Natural killer cell (primary cell): Measurements from ENCODE around the gene PODXL. TPM values are rescaled to one million over a fixed set of nuclear protein-coding genes. Genes with fewer than 3 reads are reported as not detected.

Experiments
- ATAC-seq, 3 donors: fragments of 150-1000 bp in 2 of 3; fragments of 200-7000 bp in 1 of 3; cut with Tn5 transposase; 1 replicate in 1 of 3; 2 replicates in 2 of 3; pipeline ENCODE4 v1.10.0; 2021; ENCODE audit warnings: mild to moderate bottlenecking in 2 of 3, moderate library complexity in 2 of 3
- DNase-seq, 2 donors: peaks; one replicate each; pipeline versions ENCODE4 v3.0.0 to v3.0.0-alpha.2; 2013 to 2021; ENCODE audit warnings: mixed read lengths in 1 of 2
- H3K27ac ChIP-seq: one replicate; pipeline ENCODE4 v1.5.1; 2013; ENCODE audit warnings: mild to moderate bottlenecking, low read length
- H3K27me3 ChIP-seq: one replicate; pipeline ENCODE4 v1.6.1; 2013; ENCODE audit warnings: low read length; ENCODE audit not compliant: control insufficient read depth, insufficient read depth
- H3K36me3 ChIP-seq: one replicate; pipeline ENCODE4 v1.6.1; 2013; ENCODE audit warnings: low read length; ENCODE audit not compliant: control insufficient read depth, insufficient read depth
- H3K4me1 ChIP-seq: one replicate; pipeline ENCODE4 v1.6.1; 2013; ENCODE audit warnings: low read length; ENCODE audit not compliant: control insufficient read depth, insufficient read depth
- H3K4me3 ChIP-seq: one replicate; pipeline ENCODE4 v1.5.1; 2013; ENCODE audit warnings: low read length
- H3K9me3 ChIP-seq: one replicate; pipeline ENCODE4 v1.6.1; 2013; ENCODE audit warnings: low read length; ENCODE audit not compliant: control insufficient read depth, insufficient read depth
- H3K27ac Mint-ChIP-seq, 2 donors: one replicate each; pipeline ENCODE4 v1.8.0; 2022; ENCODE audit warnings: mild to moderate bottlenecking in 2 of 2, mixed read lengths in 2 of 2, moderate library complexity in 1 of 2
- H3K27me3 Mint-ChIP-seq, 2 donors: one replicate each; pipeline ENCODE4 v1.8.0; 2022; ENCODE audit warnings: low read depth in 2 of 2, mixed read lengths in 2 of 2
- H3K36me3 Mint-ChIP-seq: one replicate; pipeline ENCODE4 v1.8.0; 2022; ENCODE audit warnings: mixed read lengths
- H3K4me1 Mint-ChIP-seq, 2 donors: one replicate each; pipeline ENCODE4 v1.8.0; 2022; ENCODE audit warnings: mixed read lengths in 2 of 2
- H3K4me3 Mint-ChIP-seq: one replicate; pipeline ENCODE4 v1.8.0; 2022; ENCODE audit warnings: mild to moderate bottlenecking, moderate library complexity, mixed read lengths
- H3K9me3 Mint-ChIP-seq, 2 donors: one replicate each; pipeline ENCODE4 v1.8.0; 2022; ENCODE audit warnings: mixed read lengths in 2 of 2
- CTCF ChIP-seq: fragments of 200-600 bp; IDR thresholded peaks from one replicate; pipeline ENCODE4 v1.8.0; 2022; ENCODE audit warnings: antibody characterized with exemption
- WGBS: methylation state at CpG from one replicate; pipeline ENCODE4 v1.1.7; 2013; ENCODE audit warnings: missing lambda C conversion rate; ENCODE audit not compliant: insufficient coverage; 5-methylcytosine and 5-hydroxymethylcytosine counted together
- intact Hi-C: fragments of 100-400 bp; cut with micrococcal nuclease; formaldehyde crosslinking; loops from one replicate; pipeline ENCODE4 v1.14.2; 2022
- total RNA-seq, 4 donors: library from RNA; stranded (reverse); fragments of 120-200 nt in 1 of 4; gene quantifications; one replicate each; pipeline versions ENCODE4 v1.2.3 to v1.2.4, GENCODE V29; 2013 to 2022

Gene PODXL
- total RNA-seq, 3 donors from 2014 or later (not counting 1 experiment from before 2014, with no cell fraction given): 0.35 to 1.4 (median 0.88) TPM

- Histone ChIP-seq H3K4me3 (no peak overlapping the region), H3K27me3 (no peaks in the 10 kb centered on the region), H3K4me1 (no peaks in the 10 kb centered on the region), H3K9me3 (no peaks in the 10 kb centered on the region), H3K27ac (no peak overlapping the region), H3K36me3 (no peaks in the 10 kb centered on the region)
- H3K27ac Mint-ChIP-seq: no peak overlapping the region
- no peak overlapping the region for H3K4me3 Mint-ChIP-seq
- ATAC-seq: no peak
- no peaks in the 10 kb centered on the region for H3K9me3 Mint-ChIP-seq
- no peaks in the 10 kb centered on the region for H3K36me3 Mint-ChIP-seq
- intact Hi-C loops: no loop called here
- DNase-seq: no peak
- peaks cover 7 to 12% of the 10 kb centered on the region in 2 donors for H3K27me3 Mint-ChIP-seq
- WGBS: 73% methylated on average over 10 of the region's 10 CpGs
- no peaks in the 10 kb centered on the region for H3K4me1 Mint-ChIP-seq
- no peak for TF ChIP-seq CTCF
Observed at GRCh38 chr7:131591687-131592319, 35.4 kb upstream of the PODXL start.

GRCh38 chr7:131587315-131587923 lies 31.0 kb upstream of the PODXL start:
- peaks cover 0 to 6% of the 10 kb centered on the region in 2 donors for H3K27me3 Mint-ChIP-seq
- H3K4me3 ChIP-seq: no peak overlapping the region
- no peaks in the 10 kb centered on the region for H3K4me1 Mint-ChIP-seq
- no peak overlapping the region for H3K27ac Mint-ChIP-seq
- intact Hi-C loops: no loop called here
- DNase-seq (no peak), ATAC-seq (peak in 1 of 3 donors; percentile 30)
- no peaks in the 10 kb centered on the region for H3K4me1 ChIP-seq
- H3K27me3 ChIP-seq: no peaks in the 10 kb centered on the region
- no peak overlapping the region for H3K27ac ChIP-seq
- no peaks in the 10 kb centered on the region for H3K9me3 Mint-ChIP-seq
- H3K36me3 ChIP-seq: no peaks in the 10 kb centered on the region
- no peaks in the 10 kb centered on the region for H3K9me3 ChIP-seq
- 93% methylated on average over 9 of the region's 9 CpGs for WGBS
- no peaks in the 10 kb centered on the region for H3K36me3 Mint-ChIP-seq
- no peak for TF ChIP-seq CTCF
- no peak overlapping the region for H3K4me3 Mint-ChIP-seq

GRCh38 chr7:131586759-131587158 lies 30.3 kb upstream of the PODXL start:
- Histone ChIP-seq H3K36me3 (no peaks in the 10 kb centered on the region), H3K27ac (no peak overlapping the region), H3K4me3 (no peak overlapping the region), H3K27me3 (no peaks in the 10 kb centered on the region), H3K4me1 (no peaks in the 10 kb centered on the region), H3K9me3 (no peaks in the 10 kb centered on the region)
- no peak for TF ChIP-seq CTCF
- Mint-ChIP-seq H3K27me3 (peaks cover 0 to 6% of the 10 kb centered on the region in 2 donors), H3K4me3 (no peak overlapping the region), H3K9me3 (no peaks in the 10 kb centered on the region), H3K36me3 (no peaks in the 10 kb centered on the region), H3K27ac (no peak overlapping the region), H3K4me1 (no peaks in the 10 kb centered on the region)
- ATAC-seq (peak in 1 of 3 donors; percentile 48), DNase-seq (no peak)
- 89% methylated on average over 3 of the region's 3 CpGs for WGBS
- intact Hi-C loops: no loop called here

- no peaks in the 10 kb centered on the region for H3K9me3 ChIP-seq
- H3K4me1 Mint-ChIP-seq: no peaks in the 10 kb centered on the region
- H3K4me3 Mint-ChIP-seq: no peak overlapping the region
- H3K4me1 ChIP-seq: no peaks in the 10 kb centered on the region
- DNase-seq (no peak), ATAC-seq (no peak)
- no peak overlapping the region for H3K27ac Mint-ChIP-seq
- WGBS: 75% methylated on average over 5 of the region's 5 CpGs
- no peak for TF ChIP-seq CTCF
- no peaks in the 10 kb centered on the region for H3K36me3 ChIP-seq
- no peaks in the 10 kb centered on the region for H3K27me3 ChIP-seq
- H3K27ac ChIP-seq: no peak overlapping the region
- H3K36me3 Mint-ChIP-seq: no peaks in the 10 kb centered on the region
- intact Hi-C loops: no loop called here
- no peak overlapping the region for H3K4me3 ChIP-seq
- H3K9me3 Mint-ChIP-seq: no peaks in the 10 kb centered on the region
- H3K27me3 Mint-ChIP-seq: peaks cover 0 to 2% of the 10 kb centered on the region in 2 donors
Observed at GRCh38 chr7:131586259-131586658, 29.8 kb upstream of the PODXL start.
